Measurements from ENCODE around the gene APOBEC3G. TPM values are rescaled to one million over a fixed set of nuclear protein-coding genes. Genes with fewer than 3 reads are reported as not detected.

The APOBEC3G gene
- total and polyA plus RNA-seq, 2 of the 4 experiments (the other 2 are of a cell fraction) = 5.3 to 7.0 TPM

DNA sequence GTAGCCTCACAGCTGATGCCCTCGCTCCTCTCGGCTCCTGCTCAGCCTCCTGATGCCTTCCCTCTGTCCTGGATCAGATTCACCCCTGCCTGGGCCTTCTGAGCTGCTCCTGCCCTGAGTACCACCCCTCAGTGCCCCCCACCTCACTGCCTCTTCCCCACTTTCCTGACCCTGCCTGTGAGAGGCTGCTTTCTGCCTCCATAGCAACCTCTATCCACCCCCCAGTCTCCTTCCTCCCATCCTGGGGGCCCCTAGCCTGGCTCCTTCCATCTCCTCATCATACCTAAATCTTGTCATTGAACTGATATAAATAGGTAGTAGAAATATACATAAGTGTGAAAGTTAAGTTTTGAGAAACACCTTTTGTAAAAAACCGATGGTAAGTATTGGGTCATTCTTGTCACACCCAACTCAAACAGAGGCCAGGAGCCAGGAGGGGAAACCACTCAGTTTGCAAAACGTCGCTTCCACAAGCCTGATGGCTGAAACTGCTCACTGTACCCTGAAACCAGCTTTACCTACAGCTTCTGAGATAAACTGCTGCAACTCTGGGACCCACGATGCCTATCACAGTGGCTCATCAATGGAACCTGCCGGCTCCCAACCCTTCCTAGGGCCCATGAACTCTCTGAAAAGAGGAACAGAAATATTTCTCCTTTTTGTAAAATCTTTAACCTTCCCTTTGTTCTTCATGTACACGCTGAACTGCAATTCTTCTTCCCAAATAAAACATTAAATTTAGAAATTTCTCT, 15.2 kb downstream of the APOBEC3G start (continued):
- TF ChIP-seq CHD1 (IDR thresholded peaks at IDR 0.05; ENCODE audit: low read depth, low read length) = no peak
- no peak for TF ChIP-seq BHLHE40 (IDR thresholded peaks at IDR 0.05; ENCODE audit: low read depth, low read length)
- TF ChIP-seq, protein P1, sequence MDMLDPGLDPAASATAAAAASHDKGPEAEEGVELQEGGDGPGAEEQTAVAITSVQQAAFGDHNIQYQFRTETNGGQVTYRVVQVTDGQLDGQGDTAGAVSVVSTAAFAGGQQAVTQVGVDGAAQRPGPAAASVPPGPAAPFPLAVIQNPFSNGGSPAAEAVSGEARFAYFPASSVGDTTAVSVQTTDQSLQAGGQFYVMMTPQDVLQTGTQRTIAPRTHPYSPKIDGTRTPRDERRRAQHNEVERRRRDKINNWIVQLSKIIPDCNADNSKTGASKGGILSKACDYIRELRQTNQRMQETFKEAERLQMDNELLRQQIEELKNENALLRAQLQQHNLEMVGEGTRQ (IDR thresholded peaks at IDR 0.05; ENCODE audit: low read depth, low read length) = no peak

DNA sequence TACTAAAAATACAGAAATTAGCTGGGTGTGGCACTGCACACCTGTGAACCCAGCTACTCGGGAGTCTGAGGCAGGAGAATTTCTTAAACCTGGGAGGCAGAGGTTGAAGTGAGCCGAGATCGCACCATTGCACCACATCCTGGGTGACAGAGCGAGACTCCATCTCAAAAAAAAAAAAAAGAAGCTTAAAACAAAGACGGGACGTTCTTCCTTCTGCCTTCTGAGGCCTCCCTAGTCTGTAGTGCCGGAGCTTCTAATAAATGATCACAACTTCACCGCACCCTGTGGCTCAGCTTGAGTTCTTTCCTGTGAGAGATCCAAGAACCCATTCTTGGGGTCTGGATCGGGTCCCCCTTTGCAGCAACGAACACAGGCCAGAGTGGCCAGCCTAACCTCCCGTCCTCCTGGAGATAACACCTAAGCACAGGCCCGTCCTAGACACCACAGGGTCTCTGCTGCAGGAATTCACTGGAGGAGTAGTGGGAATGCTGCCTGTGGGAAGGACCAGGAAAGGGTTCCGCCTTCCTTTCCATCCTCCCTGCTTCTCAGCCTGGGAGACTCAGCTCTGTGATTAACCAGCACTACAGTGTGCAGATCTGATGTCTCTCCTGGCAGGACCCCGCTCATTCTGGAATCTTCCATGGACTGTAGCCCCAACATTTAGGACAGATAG, 17.8 kb downstream of the APOBEC3G start:
- H4K91ac ChIP-seq (ENCODE audit: insufficient read depth, low read depth, low read length) = no peak overlapping the region
- no peaks in the 10 kb centered on the region for H3K9me3 ChIP-seq (ENCODE audit: control insufficient read depth, insufficient read depth, low read length)
- H3K27me3 ChIP-seq (ENCODE audit: control insufficient read depth, insufficient read depth, low read length) = peaks cover 38% of the 10 kb centered on the region
- H2AK9ac ChIP-seq (replicated peaks; ENCODE audit: low read depth, low read length, poor library complexity) = no peak overlapping the region
- dilution Hi-C loops (cut with HindIII; ENCODE audit: low sequenced_read_pairs, unreplicated experiment) (no loop called here), in situ Hi-C loops (cut with MboI; ENCODE audit: low sequenced_read_pairs) (no loop called here), intact Hi-C loops (cut with micrococcal nuclease) (no loop called here)
- no peak overlapping the region for H2BK15ac ChIP-seq (ENCODE audit: low read depth, low read length)
- H3K36me3 ChIP-seq (ENCODE audit: control insufficient read depth, insufficient read depth, low read length) = no peaks in the 10 kb centered on the region
- H3K9ac ChIP-seq (ENCODE audit: low read depth, low read length) = no peak overlapping the region
- H2AK5ac ChIP-seq (ENCODE audit: low read depth, low read length) = no peak overlapping the region
- WGBS, 2 experiments (ENCODE audit: extremely low coverage in 2 of 2, insufficient read length in 1 of 2) = 55% methylated on average over 2 of the region's 14 CpGs; no CpG with 5 or more reads in 1 of the 2 experiments
- ChIA-PET CTCF (no interaction called here), POLR2A (ENCODE audit: unreplicated experiment) (no interaction called here)
- no peaks in the 10 kb centered on the region for H4K20me1 ChIP-seq (ENCODE audit: insufficient read depth, low read length)
- BruUV-seq (replicated peaks) = no TSS peak
- no peak overlapping the region for H3K4me3 ChIP-seq (ENCODE audit: insufficient read depth, low read depth, low read length)
- H3K4ac ChIP-seq (ENCODE audit: low read depth, low read length) = no peak overlapping the region
- H3K79me1 ChIP-seq (ENCODE audit: low read depth in 1 of 2, low read length in 2 of 2) = no peaks in the 10 kb centered on the region
- H2AFZ ChIP-seq (replicated peaks; ENCODE audit: low read length, poor library complexity) = no peak overlapping the region
- H3K18ac ChIP-seq (ENCODE audit: low read depth, low read length) = no peak overlapping the region
- H4K8ac ChIP-seq (ENCODE audit: low read depth in 2 of 2, low read length in 2 of 2) = no peak overlapping the region
- H3K9me1 ChIP-seq (ENCODE audit: insufficient read depth, low read length) = no peaks in the 10 kb centered on the region
- no peak for ATAC-seq (ENCODE audit: low read depth)
- no peak overlapping the region for H2BK20ac ChIP-seq (ENCODE audit: low read depth, low read length)
- no peak overlapping the region for H2BK5ac ChIP-seq (ENCODE audit: low read depth, low read length, poor library complexity, severe bottlenecking)
- H3K4me1 ChIP-seq (ENCODE audit: control insufficient read depth, insufficient read depth, low read length) = peaks cover 4% of the 10 kb centered on the region
- no peak overlapping the region for H3K27ac ChIP-seq (ENCODE audit: insufficient read depth, low read length)
- no peak overlapping the region for H4K5ac ChIP-seq (ENCODE audit: low read depth, low read length)
- H2BK120ac ChIP-seq (ENCODE audit: low read depth, low read length) = no peak overlapping the region
- H3K4me2 ChIP-seq (ENCODE audit: low read depth, low read length) = no peak overlapping the region
- DNase-seq = no peak
- H3K23ac ChIP-seq (ENCODE audit: low read depth, low read length) = no peak overlapping the region
- H3K14ac ChIP-seq (replicated peaks; ENCODE audit: low read depth, low read length) = no peak overlapping the region
- H3K56ac ChIP-seq (ENCODE audit: extremely low read depth, insufficient read depth, low read length) = no peak overlapping the region
- no peak for TF ChIP-seq MXI1 (IDR thresholded peaks at IDR 0.05; ENCODE audit: borderline replicate concordance, low read depth, low read length)
- no peak for TF ChIP-seq SMC3 (IDR thresholded peaks at IDR 0.05; ENCODE audit: low read depth, low read length)
- TF ChIP-seq RCOR1 (IDR thresholded peaks at IDR 0.05; ENCODE audit: insufficient replicate concordance, low read length) = no peak
- no peak for TF ChIP-seq FOS (IDR thresholded peaks at IDR 0.05; ENCODE audit: low read depth, low read length)
- TF ChIP-seq RAD21 (IDR thresholded peaks at IDR 0.05; ENCODE audit: low read length) = no peak
- TF ChIP-seq NFE2L2 (IDR thresholded peaks at IDR 0.05; ENCODE audit: low read depth, low read length) = no peak
